HepG2 (cell line): ENCODE data around the gene CCSER1.

ENCODE experiments used
- ASH2L ChIP-seq: fragments of 300-600, 200-600 bp; sonication (generic); IDR thresholded peaks from 2 replicates; pipeline ENCODE4 v1.7.0; 2017; ENCODE audit warnings: low read depth, mild to moderate bottlenecking, moderate library complexity, mixed read lengths, low read length; ENCODE audit not compliant: insufficient read length
- CREB1 ChIP-seq, 2 experiments: fragments of 450-650 bp in 1 of 2; IDR thresholded peaks; 2 replicates each; pipeline ENCODE4 v1.6.1; 2016 to 2017; ENCODE audit warnings: control low read depth in 1 of 2, mild to moderate bottlenecking in 1 of 2, missing compliant biosample characterization in 1 of 2, missing genetic modification characterization in 1 of 2
- CTCF ChIP-seq: sonication (generic); formaldehyde crosslinking; IDR thresholded peaks from 2 replicates; pipeline ENCODE4 v1.5.0; 2020; ENCODE audit warnings: mild to moderate bottlenecking, missing genetic modification reagents, moderate library complexity
- MAFK ChIP-seq, 2 experiments: IDR thresholded peaks in 1 of 2; conservative IDR thresholded peaks in 1 of 2; 2 replicates each; pipeline ENCODE4 v1.6.1; 2011; ENCODE audit warnings: improper control_type of control experiment in 2 of 2, low read length in 2 of 2
- PATZ1 ChIP-seq: sonication (generic); formaldehyde crosslinking; IDR thresholded peaks from 2 replicates; pipeline ENCODE4 v1.4.0; 2020; ENCODE audit warnings: missing genetic modification reagents
- SALL1 ChIP-seq: sonication (generic); formaldehyde crosslinking; IDR thresholded peaks from 2 replicates; pipeline ENCODE4 v1.8.0; 2022; ENCODE audit warnings: mild to moderate bottlenecking, missing genetic modification reagents
- ZBTB21 ChIP-seq: sonication (generic); formaldehyde crosslinking; IDR thresholded peaks from 2 replicates; pipeline ENCODE4 v1.4.0; 2020; ENCODE audit warnings: missing genetic modification reagents
- ZFP90 ChIP-seq: sonication (generic); formaldehyde crosslinking; IDR thresholded peaks from 2 replicates; pipeline ENCODE4 v1.8.0; 2022; ENCODE audit warnings: missing genetic modification reagents, mild to moderate bottlenecking, inconsistent platforms, borderline replicate concordance
- ZNF597 ChIP-seq: sonication (generic); formaldehyde crosslinking; IDR thresholded peaks from 2 replicates; pipeline ENCODE4 v1.5.0; 2020; ENCODE audit warnings: missing genetic modification reagents
- TF ChIP-seq, protein P1 (sequence below): IDR thresholded peaks from 2 replicates; pipeline ENCODE4 v1.6.1; 2016
- TF ChIP-seq, protein P2 (sequence below): sonication (generic); formaldehyde crosslinking; conservative IDR thresholded peaks from 2 replicates; pipeline ENCODE4 v1.4.0; 2020; ENCODE audit warnings: missing genetic modification reagents

- TF ChIP-seq MAFK (conservative IDR thresholded peaks at IDR 0.05 in 1 of 2, IDR thresholded peaks at IDR 0.05 in 1 of 2; ENCODE audit: low read length in 2 of 2) (no peak), ZBTB21 (CRISPR knock-in tag) (no peak), ZFP90 (CRISPR knock-in tag) (no peak), ZNF597 (CRISPR knock-in tag) (no peak), ASH2L (no peak), CREB1 (IDR thresholded peaks at IDR 0.05) (no peak), CREB1 (CRISPR knock-in tag; IDR thresholded peaks at IDR 0.05) (no peak), CTCF (CRISPR knock-in tag) (no peak), PATZ1 (CRISPR knock-in tag) (no peak), SALL1 (CRISPR knock-in tag) (no peak)
- TF ChIP-seq, protein P1, sequence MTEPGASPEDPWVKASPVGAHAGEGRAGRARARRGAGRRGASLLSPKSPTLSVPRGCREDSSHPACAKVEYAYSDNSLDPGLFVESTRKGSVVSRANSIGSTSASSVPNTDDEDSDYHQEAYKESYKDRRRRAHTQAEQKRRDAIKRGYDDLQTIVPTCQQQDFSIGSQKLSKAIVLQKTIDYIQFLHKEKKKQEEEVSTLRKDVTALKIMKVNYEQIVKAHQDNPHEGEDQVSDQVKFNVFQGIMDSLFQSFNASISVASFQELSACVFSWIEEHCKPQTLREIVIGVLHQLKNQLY, result no peak
- TF ChIP-seq, protein P2, sequence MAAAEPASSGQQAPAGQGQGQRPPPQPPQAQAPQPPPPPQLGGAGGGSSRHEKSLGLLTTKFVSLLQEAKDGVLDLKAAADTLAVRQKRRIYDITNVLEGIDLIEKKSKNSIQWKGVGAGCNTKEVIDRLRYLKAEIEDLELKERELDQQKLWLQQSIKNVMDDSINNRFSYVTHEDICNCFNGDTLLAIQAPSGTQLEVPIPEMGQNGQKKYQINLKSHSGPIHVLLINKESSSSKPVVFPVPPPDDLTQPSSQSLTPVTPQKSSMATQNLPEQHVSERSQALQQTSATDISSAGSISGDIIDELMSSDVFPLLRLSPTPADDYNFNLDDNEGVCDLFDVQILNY (CRISPR knock-in tag), result no peak
Measured at GRCh38 chr4:91527056-91527455, 1399.9 kb downstream of the CCSER1 start.
